GM18507 (cell line): ENCODE measurements around the gene PPP1R3F.
A peak's percentile ranks its signal among the peaks of the same experiment; 100 is the strongest.

ENCODE experiments used
- DNase-seq: peaks from one replicate; pipeline ENCODE4 v3.0.0; 2011; ENCODE audit warnings: low read depth; ENCODE audit not compliant: insufficient read length; ENCODE audit errors: extremely low spot score
- FAIRE-seq: peaks from 2 replicates; lab custom pipeline; 2011; peaks lifted over from hg19 to GRCh38; lab: Jason Lieb, UNC

PPP1R3F gene, protein sequence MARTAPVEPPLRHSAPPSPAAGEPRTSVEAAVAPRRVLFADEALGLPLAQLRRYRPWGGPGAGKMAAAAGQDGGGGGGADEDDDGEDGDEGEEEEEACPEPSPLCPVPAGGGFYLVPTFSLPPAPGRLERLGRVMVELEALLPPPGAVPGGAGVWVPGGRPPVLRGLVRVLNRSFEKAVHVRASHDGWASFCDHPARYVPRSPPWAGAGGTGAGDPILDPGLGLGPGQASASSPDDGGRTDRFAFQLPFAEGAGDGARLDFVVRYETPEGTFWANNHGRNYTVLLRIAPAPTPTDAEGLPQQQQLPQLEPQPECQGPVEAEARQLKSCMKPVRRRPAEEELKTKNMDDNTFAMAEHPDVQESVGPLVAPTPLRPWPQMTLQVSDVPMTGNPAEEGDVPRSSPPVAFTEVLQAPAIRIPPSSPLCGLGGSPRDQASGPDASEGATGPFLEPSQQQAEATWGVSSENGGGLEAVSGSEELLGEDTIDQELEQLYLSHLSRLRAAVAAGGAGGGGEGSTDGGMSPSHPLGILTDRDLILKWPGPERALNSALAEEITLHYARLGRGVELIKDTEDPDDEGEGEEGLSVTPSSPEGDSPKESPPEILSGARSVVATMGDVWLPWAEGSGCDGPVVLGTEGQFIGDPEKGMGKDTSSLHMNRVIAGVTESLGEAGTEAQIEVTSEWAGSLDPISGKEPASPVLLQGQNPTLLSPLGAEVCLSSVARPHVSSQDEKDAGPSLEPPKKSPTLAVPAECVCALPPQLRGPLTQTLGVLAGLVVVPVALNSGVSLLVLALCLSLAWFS

DNA sequence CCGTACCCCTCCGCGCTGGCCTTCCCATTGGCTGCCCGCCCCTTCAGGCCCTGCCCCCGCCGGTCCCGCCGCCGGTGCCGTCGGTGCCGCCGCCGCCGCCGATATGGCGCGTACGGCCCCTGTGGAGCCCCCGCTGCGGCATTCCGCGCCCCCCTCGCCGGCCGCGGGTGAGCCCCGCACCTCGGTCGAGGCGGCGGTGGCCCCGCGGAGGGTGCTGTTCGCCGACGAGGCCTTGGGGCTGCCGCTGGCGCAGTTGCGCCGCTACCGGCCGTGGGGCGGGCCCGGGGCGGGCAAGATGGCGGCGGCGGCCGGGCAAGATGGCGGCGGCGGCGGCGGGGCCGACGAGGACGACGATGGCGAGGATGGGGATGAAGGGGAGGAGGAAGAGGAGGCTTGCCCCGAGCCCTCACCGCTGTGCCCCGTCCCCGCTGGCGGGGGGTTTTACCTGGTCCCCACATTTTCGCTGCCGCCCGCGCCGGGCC is at the start of gene PPP1R3F:
PPP1R3F (plus strand) TSS at position 27 of the 482 bp plus-strand sequence; CDS start at position 104, 77 bp downstream.
- FAIRE-seq (no peak), DNase-seq (no peak)

DNA sequence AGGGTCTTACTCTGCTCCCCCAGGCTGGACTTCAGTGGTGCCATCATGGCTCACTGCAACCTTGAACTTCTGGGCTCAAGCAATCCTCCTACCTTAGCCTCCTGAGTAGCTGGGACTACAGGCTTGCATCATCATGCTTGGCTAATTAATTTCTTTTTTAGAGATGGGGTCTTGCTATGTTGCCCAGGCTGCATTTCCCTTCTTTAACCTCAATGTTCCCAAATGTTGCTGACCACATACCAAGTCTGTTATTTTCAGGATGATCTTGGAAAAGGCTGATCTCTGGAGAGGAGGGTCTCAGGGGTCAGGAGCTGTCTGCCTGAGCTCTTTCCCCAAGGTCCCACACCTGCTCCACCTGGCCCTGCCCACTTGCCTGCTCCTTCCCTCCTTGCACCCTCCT is 49.5 kb upstream of the PPP1R3F start:
- FAIRE-seq, result no peak
- no peak for DNase-seq

DNA sequence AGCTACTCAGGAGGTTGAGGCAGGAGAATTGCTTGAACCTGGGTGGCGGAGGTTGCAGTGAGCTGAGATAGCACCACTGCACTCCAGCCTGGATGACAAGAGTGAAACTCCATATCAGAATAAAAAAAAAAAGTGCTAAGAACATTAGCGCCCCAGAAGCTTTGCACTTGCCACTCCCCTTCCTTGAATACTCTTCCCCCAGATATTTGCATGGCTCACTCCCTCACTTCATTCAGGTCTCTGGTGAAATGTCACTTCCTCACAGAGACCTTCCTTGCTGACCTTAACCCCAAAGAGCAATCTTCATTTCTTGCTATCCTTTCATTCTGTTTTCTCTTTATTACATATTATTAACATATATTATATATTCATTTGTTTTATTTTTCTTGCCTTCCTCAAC is 47.7 kb upstream of the PPP1R3F start:
- FAIRE-seq, result no peak
- no peak for DNase-seq

DNA sequence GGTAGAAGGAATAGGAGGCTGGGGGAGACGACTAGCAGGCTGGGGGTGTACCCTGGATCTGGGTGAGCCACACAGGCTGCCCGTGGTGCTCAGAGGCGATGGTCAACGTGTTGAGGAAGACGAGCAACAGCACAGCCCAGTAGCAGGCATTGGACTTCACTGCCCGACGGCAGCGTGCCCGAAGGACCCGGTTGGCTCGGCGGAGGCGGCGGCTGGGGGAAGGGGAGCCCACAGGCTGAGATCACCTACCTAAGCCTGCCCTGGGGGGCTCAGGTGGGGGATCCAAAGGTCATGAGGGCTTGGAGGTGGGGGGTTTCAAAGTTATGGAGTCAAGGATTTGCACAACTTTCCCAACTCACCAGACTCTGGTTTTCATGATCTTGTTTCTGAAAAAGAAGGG is 43.7 kb upstream of the PPP1R3F start:
- FAIRE-seq, result no peak
- no peak for DNase-seq

DNA sequence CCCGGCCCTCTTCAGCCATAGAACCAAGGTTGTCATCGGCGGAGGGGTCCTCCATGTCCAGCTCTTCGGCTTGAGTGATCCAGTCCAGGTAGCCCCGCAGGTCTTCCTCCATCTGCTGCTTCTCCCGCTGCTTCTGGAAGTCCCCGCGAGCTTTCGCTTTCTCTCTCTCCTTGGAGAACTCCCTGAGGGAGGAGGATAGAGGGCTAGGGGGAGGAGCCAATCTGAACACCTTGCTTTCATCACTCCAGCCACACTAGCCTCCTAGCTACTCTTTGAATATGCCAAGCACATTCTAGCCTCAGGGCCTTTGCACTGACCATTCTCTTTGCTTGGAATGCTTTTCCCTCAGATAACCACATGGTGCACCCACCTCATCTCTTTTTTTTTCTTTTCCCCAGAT is 42.6 kb upstream of the PPP1R3F start:
- DNase-seq, result no peak
- FAIRE-seq, result no peak

DNA sequence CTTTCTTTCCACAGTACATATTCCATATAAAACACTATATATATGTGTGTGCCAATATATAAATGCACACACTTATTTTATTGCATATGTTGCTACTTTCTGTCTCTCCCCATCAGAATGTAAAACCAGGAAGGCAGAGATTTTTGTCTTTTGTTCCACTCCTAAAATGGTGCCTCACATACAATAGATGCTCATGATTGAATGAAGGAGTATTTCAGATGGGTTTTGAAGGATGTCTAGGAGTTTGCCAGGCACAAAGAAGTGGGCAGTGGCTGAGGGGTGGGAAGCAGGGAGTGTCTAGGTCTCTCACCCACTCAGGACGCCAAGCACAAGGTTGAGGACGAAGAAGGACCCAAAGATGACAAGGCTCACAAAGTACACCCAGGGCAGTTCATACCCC is 41.9 kb upstream of the PPP1R3F start:
- no peak for DNase-seq
- no peak for FAIRE-seq

DNA sequence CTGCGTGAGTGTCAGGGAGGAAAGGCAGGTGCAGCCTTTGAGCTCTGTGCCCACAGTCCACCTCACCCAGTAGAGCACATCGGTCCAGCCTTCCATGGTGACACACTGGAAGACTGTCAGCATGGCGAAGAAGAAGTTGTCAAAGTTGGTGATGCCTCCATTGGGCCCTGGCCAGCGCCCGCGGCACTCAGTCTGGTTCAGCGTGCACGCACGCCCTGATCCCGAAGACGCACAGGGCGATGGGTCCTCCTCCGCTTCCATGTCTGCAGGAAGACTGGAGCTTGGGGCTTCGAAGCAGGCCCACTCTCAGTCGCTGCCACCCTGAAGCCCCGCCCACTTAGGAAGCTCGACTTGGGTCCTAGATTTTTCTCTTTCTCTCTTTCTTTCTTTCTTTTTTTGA is 41.4 kb upstream of the PPP1R3F start:
- no peak for FAIRE-seq

DNA sequence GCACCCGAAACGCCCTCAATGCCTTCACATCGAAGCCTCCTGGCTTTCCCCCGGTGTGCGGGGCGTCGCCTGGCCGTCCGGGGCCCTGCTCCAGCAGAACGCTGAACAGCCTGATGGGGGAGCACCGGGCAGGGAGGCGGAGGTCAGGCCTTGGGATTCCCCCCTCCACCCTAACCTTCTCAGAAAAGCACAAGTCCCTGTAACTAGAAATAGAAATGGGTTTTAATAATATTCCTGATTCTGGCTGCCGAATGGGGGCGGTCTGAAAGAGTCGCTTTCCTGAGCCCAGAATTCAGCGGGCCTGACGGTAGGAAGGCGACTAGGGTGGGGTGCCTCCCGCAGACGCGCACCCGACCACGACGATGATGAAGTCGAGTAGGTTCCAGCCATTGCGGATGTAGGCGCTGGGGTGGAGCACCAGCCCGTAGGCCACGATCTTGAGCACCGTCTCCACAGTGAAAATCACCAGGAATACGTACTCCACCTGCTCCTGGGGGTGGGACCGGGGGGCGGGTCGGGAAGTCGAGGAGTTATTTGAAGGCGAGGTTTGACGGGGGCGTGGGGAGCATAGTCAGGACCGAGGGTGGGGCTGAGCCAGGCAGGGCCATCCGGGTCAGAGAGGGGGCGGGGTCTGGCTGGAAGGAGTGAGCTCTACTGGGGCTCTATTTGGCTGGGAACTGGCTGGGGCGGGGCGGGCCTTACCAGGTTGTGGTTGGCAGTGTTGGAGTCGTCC is 38.9 kb upstream of the PPP1R3F start:
- FAIRE-seq, result peak; percentile 84

More for the DNA sequence above, 41.4 kb upstream of the PPP1R3F start:
- DNase-seq, result no peak

DNA sequence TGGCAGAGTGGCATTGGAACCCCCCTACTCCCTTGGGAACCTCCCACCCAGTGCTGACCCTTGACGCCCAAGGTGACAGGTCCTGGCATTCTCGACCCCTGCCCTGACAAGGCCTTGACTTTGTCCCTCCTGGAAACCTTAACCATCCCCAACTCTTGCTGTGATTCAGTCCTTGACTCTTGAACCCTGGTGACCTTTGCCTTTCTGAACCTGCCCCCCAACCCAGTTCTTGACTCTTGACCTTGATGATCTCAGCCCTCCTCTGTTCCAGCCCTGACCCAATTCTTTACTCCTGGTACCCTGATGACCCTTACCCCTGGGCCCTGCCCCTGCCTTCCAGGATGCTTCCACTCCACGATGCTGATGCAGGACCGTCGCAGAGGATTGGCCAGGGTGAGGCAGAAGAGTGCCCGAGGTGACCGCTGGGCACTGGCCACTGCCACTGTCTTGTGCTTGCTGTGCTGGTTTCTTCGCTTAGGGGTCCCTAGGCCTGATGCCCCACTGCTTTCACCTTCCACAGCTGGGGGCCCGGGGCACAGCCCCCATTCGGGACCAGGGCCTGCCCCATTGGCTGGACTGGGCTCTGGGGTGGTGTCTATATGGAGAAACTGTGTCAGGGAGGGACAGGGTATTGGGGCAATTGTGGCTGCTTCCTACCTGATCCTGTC is 38.1 kb upstream of the PPP1R3F start:
- no peak for DNase-seq
- no peak for FAIRE-seq

More for the DNA sequence above, 38.9 kb upstream of the PPP1R3F start:
- DNase-seq, result peak; percentile 23

DNA sequence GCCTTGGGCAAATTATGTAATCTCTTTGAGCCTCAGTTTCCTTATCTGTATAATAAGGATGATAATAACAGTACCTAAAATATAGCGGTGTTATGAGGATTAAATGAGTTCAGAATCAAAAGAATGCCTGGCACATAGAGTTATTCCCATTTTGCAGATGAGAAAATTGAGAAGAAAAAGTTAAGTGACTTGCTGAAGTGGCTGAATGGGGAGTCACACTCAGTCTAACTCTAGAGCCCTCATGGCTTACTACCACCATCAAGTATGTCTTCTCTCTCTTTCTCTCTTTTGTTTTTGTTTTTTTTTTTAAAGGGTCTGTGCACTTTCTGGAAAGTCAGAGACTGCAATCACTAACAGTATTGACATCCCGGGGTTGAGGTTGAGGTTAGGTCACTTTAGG is 37.1 kb upstream of the PPP1R3F start:
- FAIRE-seq (no peak), DNase-seq (no peak)

DNA sequence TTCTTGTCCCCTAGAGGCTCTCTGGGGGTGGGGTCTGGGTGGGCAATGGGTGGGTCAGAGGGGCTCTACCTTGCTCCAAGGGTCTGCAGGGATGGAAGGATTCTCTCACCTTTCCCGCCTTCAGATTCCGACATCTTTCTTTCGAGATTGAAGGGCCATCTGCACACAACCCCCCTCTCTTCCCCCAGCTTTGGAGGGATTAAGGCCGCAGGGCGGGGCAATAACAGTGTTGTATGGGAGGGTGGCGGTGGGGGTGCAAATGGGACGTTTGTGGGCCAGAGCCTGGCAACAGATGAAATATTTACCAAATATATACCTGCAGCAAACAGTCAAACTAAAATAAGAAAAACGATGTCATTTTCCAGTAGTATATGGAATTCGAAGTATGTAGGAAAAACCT is 36.4 kb upstream of the PPP1R3F start, which contains the start of gene CACNA1F:
CACNA1F (minus strand) TSS at position 165 of the 400 bp plus-strand sequence; CDS start at position 134, 31 bp downstream.
- DNase-seq, result no peak
- no peak for FAIRE-seq

DNA sequence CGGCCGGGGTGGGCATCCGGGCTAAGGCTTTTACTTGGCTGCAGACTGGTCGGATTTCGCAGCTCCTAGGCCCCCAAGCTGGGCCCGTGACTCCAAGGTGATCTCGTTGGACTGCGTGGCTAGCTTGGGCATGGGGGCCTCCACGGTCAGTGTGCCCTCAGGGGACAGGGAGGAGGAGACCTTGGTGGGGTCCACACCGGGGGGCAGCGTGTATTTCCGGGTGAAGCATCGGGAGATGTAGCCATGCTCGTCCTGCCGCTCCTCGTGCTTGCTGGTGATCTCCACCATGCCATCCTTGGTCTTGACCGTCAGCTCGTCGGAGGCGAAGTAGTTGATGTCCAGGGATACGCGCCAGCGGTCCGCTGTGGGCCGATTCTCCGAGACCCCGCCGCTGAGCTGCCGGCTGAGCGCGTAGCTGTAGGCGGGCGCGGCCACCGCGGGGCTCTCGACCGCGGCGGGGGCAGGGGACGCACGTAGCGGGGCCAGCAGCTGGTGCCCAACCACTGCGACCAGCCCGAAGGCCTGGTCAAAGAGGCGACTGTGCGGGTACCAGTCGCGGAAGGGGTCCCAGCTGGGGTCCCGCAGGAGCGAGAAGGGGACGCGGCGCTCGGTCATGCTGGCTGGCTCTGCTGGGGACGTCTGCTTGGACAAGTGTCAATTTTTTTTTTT is 35.6 kb upstream of the PPP1R3F start:
- DNase-seq (no peak), FAIRE-seq (no peak)

DNA sequence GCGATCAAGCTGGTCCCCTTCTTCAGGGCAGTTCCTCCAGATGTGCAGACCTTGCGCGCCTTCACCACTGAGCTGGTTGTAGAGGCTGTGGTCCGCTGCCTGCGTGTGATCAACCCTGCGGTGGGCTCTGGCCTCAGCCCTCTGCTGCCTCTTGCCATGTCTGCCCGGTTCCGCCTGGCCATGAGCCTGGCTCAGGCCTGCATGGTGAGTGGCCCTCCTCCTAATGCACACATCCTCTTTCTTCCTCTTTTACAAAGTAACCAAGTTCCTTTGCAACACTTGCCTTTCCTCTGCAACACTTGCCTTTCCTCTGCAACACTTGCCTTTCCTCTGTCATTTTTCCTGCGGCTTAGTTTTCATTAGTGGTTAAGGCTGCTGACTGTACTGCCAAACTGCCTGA is 32.5 kb upstream of the PPP1R3F start:
- no peak for DNase-seq
- FAIRE-seq, result peak; percentile 51

DNA sequence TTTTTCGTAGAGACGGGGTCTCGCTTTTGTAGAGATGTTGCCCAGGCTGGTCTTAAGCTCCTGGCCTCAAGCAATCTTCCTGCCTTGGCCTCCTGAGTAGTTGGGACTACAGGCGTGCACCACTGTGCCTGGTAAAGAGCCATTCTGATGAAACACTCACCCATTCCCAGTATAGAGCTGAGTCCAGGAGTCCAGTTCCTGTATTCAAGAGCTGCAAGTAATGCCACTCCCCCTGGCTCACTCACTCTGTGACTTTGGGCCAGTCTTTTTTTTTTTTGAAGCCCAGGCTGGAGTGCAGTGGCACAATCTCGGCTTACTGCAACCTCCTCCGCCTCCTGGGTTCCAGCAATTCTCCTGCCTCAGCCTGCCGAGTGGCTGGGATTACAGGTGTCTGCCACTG is 30.9 kb upstream of the PPP1R3F start:
- FAIRE-seq (no peak), DNase-seq (no peak)

DNA sequence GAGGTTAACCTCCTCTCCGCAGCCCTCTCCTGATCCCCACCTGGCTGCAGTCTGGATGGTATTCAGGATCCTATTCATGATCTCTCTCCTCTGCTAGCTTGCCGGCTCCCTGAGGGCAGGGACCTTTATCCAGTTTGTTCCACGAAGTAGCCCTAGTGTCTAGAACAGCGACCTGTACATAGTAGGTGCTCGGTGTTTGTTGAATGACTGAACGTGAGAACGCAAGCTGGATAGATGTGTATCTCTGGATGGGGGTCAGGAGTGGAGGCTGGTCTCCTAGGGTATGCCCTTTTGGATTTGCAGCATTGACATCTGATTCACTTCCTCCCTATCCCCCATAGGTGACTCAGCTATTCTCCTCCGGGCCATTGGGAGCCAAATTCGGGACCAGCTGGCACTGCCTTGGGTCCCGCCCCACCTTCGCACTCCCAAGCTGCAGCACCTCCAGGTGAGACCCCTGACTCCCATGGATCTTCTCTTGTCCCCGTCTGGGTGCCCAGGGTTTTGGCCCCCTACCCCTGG is 27.0 kb upstream of the PPP1R3F start:
- FAIRE-seq, result no peak
- DNase-seq, result no peak

DNA sequence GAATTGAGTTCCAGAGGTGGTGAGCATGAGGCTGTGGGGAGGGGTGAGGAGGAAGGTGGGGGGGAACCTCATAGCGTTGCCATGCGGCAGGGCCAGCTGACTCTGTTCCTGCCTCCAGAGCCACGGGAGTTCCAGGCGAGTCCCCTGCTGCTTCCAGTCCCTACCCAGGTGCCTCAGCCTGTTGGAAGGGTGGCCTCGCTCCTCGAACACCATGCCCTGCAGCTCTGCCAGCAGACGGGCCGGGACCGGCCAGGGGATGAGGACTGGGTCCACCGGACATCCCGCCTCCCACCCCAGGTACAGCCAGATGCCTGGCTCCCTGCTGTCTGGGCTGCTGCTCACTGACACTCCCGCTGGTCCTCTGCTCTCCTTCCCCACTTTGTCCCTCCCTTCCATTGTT is 26.4 kb upstream of the PPP1R3F start:
- DNase-seq (no peak), FAIRE-seq (no peak)

DNA sequence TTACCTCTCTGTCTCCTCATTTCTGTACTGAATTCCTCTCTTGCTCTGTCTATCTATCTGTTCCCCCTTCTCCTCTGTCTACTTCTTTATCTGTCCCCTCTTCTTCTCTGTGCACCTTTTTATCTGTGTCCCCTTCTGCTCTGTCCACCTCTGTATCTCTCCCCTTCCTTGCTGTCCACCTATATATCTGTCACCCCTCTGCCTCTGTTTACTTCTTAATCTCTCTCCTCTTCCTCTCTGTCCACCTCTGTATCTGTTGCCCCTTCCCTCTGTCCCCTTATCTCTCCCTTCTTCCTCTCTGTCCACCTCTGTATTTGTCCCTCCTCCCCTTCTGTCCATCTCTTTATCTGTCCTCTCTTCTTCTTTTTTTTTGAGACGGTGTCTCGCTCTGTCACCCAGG is 25.4 kb upstream of the PPP1R3F start:
- no peak for FAIRE-seq
- no peak for DNase-seq

DNA sequence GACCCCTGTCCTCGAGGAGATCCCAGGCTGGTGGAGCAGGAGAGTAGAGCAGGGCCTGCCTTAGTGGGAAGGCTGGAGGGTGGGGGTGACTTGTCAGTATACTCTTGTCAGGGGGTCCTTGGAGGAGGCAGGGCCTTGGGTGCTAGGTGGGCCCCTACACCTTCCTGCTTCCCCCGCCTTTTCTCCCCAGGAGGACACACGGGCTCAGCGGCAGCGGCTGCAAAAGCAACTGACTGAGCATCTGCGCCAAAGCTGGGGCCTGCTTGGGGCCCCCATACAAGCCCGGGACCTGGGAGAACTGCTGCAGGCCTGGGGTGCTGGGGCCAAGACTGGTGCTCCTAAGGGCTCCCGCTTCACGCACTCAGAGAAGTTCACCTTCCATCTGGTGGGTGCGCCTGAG is 23.1 kb upstream of the PPP1R3F start:
- FAIRE-seq (no peak), DNase-seq (no peak)

DNA sequence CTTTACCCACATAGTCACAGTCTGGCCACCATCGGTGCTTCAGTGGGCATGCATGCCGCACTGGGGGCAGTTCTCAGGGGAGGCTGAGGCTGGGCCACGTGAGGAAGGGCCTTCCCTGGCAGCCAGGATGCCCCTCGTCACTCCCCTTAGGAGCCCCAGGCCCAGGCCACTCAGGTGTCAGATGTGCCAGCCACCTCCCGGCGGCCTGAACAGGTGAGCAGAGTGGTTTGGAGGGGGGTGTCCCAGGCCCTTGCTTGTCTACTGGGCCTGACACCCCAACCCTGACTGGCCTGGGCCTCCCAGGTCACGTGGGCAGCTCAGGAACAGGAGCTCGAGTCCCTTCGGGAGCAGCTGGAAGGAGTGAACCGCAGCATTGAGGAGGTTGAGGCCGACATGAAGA is 22.2 kb upstream of the PPP1R3F start:
- DNase-seq, result no peak
- no peak for FAIRE-seq
